ENCODE data around the gene MMP24OS.
"Not testable (repeated sequence)": the region's sequence is repeated elsewhere in the genome, so short reads cannot be mapped to it uniquely, and the experiment has no call there.

Gene MMP24OS
- 24.2 to 34.3 (median 30.0) reads per million in 4 donors for total RNA-seq

DNA sequence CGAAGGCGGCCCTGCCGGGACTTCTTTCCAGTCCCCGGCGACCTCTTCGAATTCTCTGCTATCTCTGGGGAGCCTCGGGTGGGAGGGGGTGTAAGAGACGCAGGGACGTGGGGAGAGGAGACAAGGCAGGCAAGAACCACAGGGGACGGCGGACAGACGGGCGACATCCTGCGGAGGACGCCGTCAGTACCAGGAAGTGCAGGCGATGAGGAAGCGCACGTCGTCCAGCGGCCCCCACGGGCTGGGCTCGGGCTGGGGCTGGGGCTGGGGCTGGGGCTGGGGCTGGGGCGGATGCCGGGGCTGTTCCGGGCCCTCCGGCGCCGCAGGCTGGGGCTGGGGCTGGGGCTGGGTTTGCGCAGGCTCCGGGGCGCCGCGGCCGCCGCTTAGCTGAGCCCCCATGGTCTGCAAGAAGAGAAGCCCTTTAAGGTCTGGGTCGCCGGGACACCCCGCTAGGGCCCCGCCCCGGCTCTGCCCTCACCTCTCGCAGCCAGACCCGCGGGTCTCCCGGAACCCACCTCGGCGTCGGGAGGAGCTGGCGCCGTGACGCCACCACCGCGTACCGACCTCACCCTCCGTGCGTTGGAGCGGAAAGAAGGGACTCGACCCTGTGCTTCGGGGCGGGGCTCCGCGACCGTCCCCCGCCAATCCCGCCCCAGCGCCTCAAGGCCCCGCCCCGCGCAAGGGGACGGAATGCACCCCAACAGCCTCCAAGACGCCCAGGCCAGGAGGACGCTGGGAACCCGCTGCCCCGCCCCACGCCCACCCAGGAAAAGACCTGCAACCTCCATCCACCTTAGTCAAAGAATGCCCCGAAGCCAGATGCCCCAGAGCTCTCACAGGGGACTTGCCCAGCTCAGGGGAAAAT, at the start of gene MMP24OS:
MMP24OS (minus strand) TSS at position 592 of the 865 bp plus-strand sequence; CDS start at position 399, 193 bp downstream.
- peak; percentile 76 to 97 (median 84) for DNase-seq

DNA sequence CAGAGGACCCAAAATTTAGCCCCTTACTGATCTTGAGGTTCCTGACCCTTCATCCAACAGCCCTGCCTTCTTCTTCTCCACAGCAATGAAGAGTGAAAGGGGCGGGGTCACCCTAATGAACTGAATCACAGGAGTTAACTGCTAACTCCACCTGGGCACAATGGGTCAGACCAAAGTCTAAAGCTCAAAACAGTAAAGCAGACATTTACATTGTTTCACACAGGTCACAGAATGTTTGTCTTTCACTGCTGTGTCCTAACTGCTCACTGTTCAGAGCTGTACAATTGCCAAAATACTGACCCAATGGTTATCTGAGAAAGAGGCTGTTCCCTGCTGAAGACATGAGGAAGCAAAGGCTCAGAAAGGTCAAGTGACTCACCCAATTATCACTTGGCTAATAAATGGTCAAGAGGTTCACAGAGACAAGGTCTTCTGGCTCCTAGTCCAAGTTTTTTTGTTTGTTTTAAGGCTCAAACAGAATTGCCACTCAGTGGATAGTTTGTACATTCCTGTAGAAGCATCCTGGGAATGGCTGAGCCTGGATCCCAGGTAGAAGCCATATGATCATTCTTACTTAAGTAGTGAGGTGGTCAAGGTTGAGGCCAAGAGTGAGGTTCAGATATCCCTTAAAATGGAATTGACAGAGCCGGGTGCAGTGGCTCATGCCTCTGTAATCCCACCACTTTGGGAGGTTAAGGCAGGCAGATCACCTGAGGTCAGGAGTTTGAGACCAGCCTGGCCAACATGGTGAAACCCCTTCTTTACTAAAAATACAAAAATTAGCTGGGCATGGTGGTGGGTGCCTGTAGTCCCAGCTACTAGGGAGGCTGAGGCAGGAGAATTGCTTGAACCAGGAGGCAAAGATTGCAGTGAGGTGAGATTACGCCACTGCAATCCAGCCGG, 49.4 kb upstream of the MMP24OS start:
- DNase-seq = no peak

- DNase-seq = no peak
Measured at GRCh38 chr20:35326740-35327073, 48.8 kb upstream of the MMP24OS start.

DNA sequence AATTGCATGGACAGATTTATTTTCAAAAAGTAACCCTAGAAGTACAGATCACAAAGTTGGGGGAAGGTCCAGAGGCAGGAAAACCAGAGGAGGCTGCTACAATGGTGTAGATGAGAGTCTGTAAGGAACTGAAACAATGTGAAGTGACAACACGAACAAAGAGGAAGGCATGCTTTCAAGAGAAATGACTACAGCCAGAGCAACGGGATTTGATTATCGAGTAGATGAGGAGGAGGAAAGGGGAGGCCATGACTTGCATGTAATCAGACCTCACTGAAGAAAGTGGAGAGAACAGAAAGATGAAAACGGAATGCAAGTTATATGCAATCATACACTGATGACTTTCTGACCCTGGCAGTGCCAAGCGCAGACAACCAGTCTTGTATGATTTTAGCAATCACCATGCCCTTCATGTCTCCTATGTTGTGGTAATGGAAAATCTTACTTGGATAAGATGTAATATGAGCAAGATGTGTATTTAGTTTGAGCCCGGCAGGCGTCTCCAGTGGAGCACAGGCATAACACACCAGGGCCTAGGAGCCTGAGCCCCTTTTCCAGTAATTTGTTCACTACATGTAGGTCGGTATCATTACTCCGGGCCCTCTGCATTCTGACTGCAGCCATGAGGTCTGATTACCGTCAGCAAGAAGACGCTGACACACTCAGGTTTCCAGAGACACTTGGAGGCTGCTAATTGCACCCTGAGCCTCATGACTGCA, 48.3 kb upstream of the MMP24OS start:
- no peak for DNase-seq

- no peak for DNase-seq
Measured at GRCh38 chr20:35325401-35325800, 47.5 kb upstream of the MMP24OS start.

DNA sequence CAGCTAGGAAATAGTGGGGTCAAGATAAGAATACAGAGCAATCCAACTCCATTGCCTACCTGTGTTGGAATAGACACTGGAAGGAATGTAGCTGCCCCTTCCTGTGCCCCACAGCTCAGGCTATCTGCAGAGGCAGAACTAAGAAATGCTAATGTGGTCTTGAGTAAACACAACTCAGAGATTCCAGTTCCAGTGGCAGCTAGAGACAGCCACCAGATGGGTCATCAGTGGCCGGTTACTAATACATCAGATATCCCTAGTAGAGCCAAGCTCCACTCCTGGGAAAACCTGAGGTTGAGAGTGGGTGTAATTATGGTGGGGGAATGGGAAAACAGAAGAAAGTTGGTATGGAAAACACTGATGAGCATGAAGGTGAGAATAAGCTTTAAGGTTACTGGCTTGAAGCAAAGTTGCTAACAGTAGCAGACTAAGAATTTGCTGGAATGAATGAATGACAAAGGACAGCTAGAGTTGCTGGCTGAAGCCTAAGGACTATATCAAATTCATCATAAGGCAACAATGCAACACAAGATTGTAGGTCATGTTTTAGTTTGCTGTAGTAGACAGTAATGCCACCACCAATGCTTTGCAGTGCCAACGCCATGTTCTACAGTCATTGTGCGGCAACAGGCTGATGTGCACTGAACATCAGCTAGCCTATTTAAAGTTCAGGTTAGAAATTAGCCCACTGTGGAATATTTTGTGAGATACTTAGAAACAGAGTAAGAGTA, 42.6 kb upstream of the MMP24OS start:
- no peak for DNase-seq

- no peak for DNase-seq
Measured at GRCh38 chr20:35319871-35320197, 41.9 kb upstream of the MMP24OS start.

DNA sequence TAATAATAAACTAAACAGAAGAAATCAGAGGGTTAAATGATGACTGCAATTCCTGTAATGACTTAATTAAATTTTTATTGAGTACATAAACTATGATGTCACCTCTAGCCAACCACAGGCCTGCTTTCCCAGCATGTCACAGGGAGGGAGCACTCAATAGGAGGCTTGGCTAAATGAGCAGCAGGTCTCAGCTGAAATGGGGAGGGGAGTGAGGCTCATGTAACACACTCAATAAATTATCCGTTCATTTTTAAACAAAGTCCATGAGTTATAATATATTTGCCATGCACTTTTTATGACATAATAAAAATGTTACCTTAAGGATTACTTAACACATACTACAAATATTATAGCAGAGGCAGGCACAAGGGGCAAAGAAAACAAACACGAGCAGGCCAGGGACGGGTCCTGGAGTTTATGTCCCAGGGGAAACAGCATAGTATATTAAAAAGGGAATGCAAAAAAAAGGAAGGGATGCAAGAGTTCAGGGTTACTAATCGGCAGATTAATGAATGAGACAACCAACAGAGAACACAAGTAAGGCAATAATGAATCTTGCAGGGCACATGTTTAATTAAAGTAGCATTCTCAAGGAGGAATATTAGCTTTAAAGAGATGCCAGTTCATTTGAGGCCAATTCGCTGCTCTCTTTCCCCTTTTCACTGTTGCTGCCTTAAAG, 41.4 kb upstream of the MMP24OS start:
- no peak for DNase-seq

- DNase-seq = no peak
Measured at GRCh38 chr20:35318502-35319157, 40.7 kb upstream of the MMP24OS start.

- no peak for DNase-seq
Measured at GRCh38 chr20:35317416-35318210, 39.7 kb upstream of the MMP24OS start.

DNA sequence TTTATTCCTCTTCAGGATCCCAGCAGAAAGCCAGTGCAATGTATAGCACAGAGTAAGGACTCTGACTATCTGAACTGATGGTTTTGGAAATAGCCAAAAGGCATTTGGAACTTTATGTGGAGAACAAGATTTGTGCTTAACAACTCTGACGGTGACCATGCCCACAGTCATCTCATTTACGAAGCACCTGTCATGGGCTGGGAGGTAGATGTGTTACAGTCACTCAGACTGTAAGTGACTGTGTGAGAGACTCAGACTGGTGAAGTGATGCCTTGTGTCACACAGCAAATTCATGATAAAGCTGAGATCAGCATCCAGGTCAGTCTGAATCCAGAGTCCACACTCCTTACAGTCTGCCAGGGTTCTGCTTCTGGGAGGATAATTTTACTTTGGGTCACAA, 38.2 kb upstream of the MMP24OS start:
- no peak for DNase-seq

DNA sequence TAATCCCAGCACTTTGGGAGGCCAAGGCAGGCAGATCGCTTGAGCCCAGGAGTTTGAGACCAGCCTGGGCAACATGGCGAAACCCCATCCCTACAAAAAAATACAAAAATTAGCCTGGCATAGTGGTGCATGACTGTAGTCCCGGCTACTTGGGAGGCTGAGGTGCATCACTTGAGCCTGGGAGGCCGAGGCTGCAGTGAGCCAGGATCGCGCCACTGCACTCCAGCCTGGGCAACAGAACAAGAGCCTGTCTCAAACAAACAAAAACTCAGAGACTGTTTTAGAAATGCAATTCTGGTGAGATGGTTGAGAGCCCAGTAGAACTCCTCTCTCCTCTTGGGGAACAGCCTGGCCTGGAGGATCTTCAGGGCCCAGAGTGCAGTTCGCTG, 37.7 kb upstream of the MMP24OS start:
- DNase-seq = not testable (repeated sequence)

DNA sequence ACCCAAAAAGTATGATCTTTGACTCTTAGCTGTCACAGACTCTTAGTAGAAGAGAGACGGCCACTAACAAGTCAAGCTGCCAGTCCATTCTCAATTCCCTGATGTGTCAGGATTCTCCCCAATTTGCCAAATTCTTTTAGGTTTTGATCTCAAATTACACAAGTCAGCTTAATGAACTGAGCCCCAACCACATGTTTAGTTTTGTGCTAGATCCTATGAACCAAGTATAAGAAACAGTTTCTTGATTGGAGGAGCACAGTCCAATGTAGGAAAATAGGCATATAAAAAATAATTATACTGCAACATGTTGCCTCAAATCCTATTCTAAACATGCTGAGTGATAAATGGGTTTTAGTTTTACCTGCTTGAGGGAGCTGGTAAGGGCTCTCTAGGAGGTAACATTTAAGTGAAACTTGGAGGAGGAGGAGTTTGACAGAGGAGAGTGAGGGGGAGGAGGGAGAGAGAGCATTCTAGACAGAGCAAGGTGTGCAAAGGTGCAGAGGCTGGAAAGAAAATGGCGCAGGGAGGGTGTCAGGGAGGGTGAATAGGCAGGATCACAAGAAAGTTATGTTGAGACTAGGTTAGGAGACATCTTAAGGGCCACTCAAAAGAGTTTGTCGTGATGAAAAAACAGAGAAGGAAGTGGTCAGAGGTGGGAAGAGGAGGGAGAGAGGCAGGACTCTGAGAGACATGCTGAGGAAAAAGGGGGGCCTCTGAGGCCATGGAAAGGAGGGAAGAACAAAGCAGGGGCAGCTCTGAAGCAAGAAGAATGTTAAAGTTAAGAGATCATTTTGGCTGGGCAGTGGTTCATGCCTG, 37.1 kb upstream of the MMP24OS start:
- DNase-seq = no peak

DNA sequence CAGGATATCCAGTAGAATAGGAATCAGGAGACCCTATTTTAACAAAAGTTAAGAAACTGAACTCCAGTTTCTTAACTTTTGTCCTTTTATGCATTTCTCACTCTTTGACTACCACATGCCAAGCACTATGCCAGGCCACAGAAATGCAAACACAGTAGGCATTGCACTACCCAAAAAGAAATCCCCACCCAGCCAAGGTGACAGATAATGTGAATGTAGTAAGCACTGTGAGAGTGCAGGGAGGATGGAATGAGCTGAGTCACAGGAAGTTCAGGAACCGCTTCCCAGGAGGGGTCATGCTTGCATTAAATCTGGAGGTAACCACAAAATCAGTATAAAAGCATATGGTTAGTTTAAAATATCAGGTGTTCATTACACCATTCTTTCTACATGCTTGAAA, 34.4 kb upstream of the MMP24OS start:
- DNase-seq = peak in 1 of 5 donors; percentile 55

- no peak for DNase-seq
Measured at GRCh38 chr20:35311822-35312221, 33.9 kb upstream of the MMP24OS start.

- DNase-seq = peak in 1 of 5 donors; percentile 76
Measured at GRCh38 chr20:35311409-35311808, 33.5 kb upstream of the MMP24OS start.

- no peak for DNase-seq
Measured at GRCh38 chr20:35307666-35308653, 30.0 kb upstream of the MMP24OS start.

DNA sequence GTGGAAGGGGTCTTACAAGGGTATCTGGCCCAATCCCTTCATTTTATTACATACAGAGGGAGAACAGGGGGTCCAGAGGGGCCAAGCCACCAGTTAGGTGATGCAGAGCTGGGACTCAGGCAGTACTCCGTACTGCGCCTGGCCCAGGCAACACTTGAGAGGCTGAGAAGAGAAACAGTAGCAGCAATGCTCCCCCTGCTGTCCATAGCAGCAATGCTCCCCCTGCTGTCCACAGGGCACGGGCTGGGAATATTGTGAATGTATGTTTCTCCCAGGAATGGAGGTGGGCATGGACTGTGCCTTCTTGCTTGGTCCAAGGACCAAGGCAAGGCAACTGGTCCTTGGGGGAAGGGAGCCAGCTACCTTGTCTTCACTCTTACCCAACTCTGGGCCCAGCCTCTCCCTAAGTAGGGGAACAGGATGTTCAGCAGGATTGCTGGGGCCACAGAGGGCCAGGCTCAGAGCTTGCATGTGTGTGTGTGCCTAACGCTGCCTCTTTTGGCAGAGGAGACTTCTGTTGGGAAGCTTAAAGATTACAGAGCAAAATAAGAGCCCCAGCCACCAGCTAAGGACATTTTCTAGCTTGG, 29.1 kb upstream of the MMP24OS start:
- DNase-seq = peak in 1 of 5 donors; percentile 43
